K562 (cell line): Measurements from ENCODE around the gene CCT3. TPM values are rescaled to one million over a fixed set of nuclear protein-coding genes. Genes with fewer than 3 reads are reported as not detected.

Experiments
- COPS2 ChIP-seq: fragments of 450-650 bp; conservative IDR thresholded peaks from 2 replicates; pipeline ENCODE4 v1.6.1; 2016; ENCODE audit warnings: mild to moderate bottlenecking, moderate library complexity
- EHMT2 ChIP-seq: fragments of 450-650 bp; IDR thresholded peaks from 2 replicates; pipeline ENCODE4 v1.6.1; 2018; ENCODE audit warnings: antibody characterized with exemption
- FOSL1 ChIP-seq: fragments of 200-800 bp; sonication (Bioruptor generic); conservative IDR thresholded peaks from 2 replicates; pipeline ENCODE4 v1.6.1; 2016; ENCODE audit warnings: missing genetic modification characterization, missing compliant biosample characterization
- GTF2A2 ChIP-seq: IDR thresholded peaks from 2 replicates; pipeline ENCODE4 v1.6.1; 2016; ENCODE audit warnings: mild to moderate bottlenecking, missing genetic modification characterization, missing compliant biosample characterization
- HMBOX1 ChIP-seq: sonication (generic); IDR thresholded peaks from 2 replicates; pipeline ENCODE4 v1.6.1; 2016
- KDM1A ChIP-seq, 2 experiments: fragments of 450-650 bp; IDR thresholded peaks; 2 replicates each; pipeline ENCODE4 v1.6.1; 2016; ENCODE audit warnings: mild to moderate bottlenecking in 2 of 2
- NFXL1 ChIP-seq: fragments of 450-650 bp; formaldehyde crosslinking; IDR thresholded peaks from 2 replicates; pipeline ENCODE4 v1.4.0; 2021; ENCODE audit warnings: mild to moderate bottlenecking
- PHB ChIP-seq: fragments of 250-450 bp; sonication (Bioruptor Pico); IDR thresholded peaks from 2 replicates; pipeline ENCODE4 v1.5.0; 2021
- PHTF2 ChIP-seq: fragments of 250-450 bp; sonication (Bioruptor Pico); IDR thresholded peaks from 2 replicates; pipeline ENCODE4 v1.5.0; 2021; ENCODE audit warnings: mild to moderate bottlenecking
- RHOXF2B ChIP-seq: fragments of 250-450 bp; sonication (Bioruptor Pico); conservative IDR thresholded peaks from 2 replicates; pipeline ENCODE4 v1.5.1; 2021
- SNIP1 ChIP-seq: fragments of 450-650 bp; IDR thresholded peaks from 2 replicates; pipeline ENCODE4 v1.7.1; 2017; ENCODE audit warnings: low read depth, mild to moderate bottlenecking
- SRF ChIP-seq, 2 experiments: fragments of 250-450, 450-650 bp in 1 of 2; sonication (Bioruptor Pico) in 1 of 2; sonication (generic) in 1 of 2; formaldehyde crosslinking; IDR thresholded peaks; 2 replicates each; pipeline versions ENCODE4 v1.5.0 to v1.5.1; 2020 to 2022; ENCODE audit warnings: mild to moderate bottlenecking in 1 of 2, missing genetic modification reagents in 1 of 2
- SUPT5H ChIP-seq: fragments of 450-650 bp; IDR thresholded peaks from 2 replicates; pipeline ENCODE4 v1.6.1; 2016
- TOE1 ChIP-seq, 2 experiments: fragments of 450-650 bp in 1 of 2; sonication (generic) in 1 of 2; formaldehyde crosslinking in 1 of 2; IDR thresholded peaks; 2 replicates each; pipeline versions ENCODE4 v1.7.1 to v1.8.0; 2016 to 2022; ENCODE audit warnings: borderline replicate concordance in 2 of 2, mild to moderate bottlenecking in 2 of 2, antibody characterized with exemption in 1 of 2, inconsistent platforms in 1 of 2, low read depth in 1 of 2, missing genetic modification reagents in 1 of 2, moderate library complexity in 1 of 2
- TRIM28 ChIP-seq: fragments of 450-650 bp; IDR thresholded peaks from 2 replicates; pipeline ENCODE4 v1.6.1; 2017
- UBTF ChIP-seq, 2 experiments: IDR thresholded peaks; 2 replicates each; pipeline ENCODE4 v1.6.1; 2012; ENCODE audit warnings: improper control_type of control experiment in 2 of 2, low read depth in 2 of 2, low read length in 2 of 2, borderline replicate concordance in 1 of 2
- WHSC1 ChIP-seq: IDR thresholded peaks from one replicate; pipeline ENCODE4 v1.6.1; 2012; ENCODE audit warnings: low read length, control low read depth, inconsistent platforms
- ZBTB5 ChIP-seq: fragments of 450-650 bp; IDR thresholded peaks from 2 replicates; pipeline ENCODE4 v1.6.1; 2017; ENCODE audit warnings: antibody characterized with exemption
- ZNF165 ChIP-seq: fragments of 250-450 bp; sonication (Bioruptor Pico); IDR thresholded peaks from 2 replicates; pipeline ENCODE4 v1.4.0; 2020; ENCODE audit warnings: borderline replicate concordance
- ZNF77 ChIP-seq: fragments of 250-450 bp; sonication (Bioruptor Pico); IDR thresholded peaks from 2 replicates; pipeline ENCODE4 v1.5.0; 2020
- polyA plus RNA-seq, 8 experiments: library from polyadenylated mRNA; depleted of rRNA in 4 of 8; stranded (reverse) in 5 of 8; unstranded in 3 of 8; fragments of >200 nt; fragmentation: Nextera tagmentation in 2 of 8; fragmentation: Illumina TruSeq in 1 of 8; extraction: Ambion mirVana in 2 of 8; extraction: Trizol in 1 of 8; gene quantifications; 2 replicates each; pipeline versions ENCODE4 v1.2.1 to v1.2.3, GENCODE V29; 2011 to 2014; ENCODE audit warnings: inconsistent platforms in 1 of 8, missing spikeins in 1 of 8
- total RNA-seq, 7 experiments: library from RNA; depleted of rRNA in 6 of 7; stranded (reverse); fragments of >200 nt in 6 of 7; fragmentation: Illumina TruSeq in 2 of 7; extraction: Trizol in 2 of 7; gene quantifications; 2 replicates each; pipeline versions ENCODE4 v1.2.1 to v1.2.3, GENCODE V29; 2011 to 2021; ENCODE audit warnings: low replicate concordance in 1 of 7
- TF ChIP-seq, protein P1 (sequence below), 2 experiments: IDR thresholded peaks in 1 of 2; conservative IDR thresholded peaks in 1 of 2; 2 replicates each; pipeline ENCODE4 v1.6.1; 2016; ENCODE audit warnings: low read depth in 2 of 2, mild to moderate bottlenecking in 1 of 2, missing compliant biosample characterization in 1 of 2, missing genetic modification characterization in 1 of 2, moderate library complexity in 1 of 2

The CCT3 gene
- total and polyA plus RNA-seq, 9 of the 15 experiments (the other 6 are each of a cell fraction or from before 2014, with no cell fraction given): 475 to 1,167 (median 610) TPM

GRCh38 chr1:156337052-156337887 is 822 bp downstream of the CCT3 start (continued):
- TF ChIP-seq, protein P1, sequence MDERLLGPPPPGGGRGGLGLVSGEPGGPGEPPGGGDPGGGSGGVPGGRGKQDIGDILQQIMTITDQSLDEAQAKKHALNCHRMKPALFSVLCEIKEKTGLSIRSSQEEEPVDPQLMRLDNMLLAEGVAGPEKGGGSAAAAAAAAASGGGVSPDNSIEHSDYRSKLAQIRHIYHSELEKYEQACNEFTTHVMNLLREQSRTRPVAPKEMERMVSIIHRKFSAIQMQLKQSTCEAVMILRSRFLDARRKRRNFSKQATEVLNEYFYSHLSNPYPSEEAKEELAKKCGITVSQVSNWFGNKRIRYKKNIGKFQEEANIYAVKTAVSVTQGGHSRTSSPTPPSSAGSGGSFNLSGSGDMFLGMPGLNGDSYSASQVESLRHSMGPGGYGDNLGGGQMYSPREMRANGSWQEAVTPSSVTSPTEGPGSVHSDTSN (CRISPR knock-in tag; IDR thresholded peaks at IDR 0.05; ENCODE audit: low read depth): no peak
- TF ChIP-seq, protein P1 (tag; conservative IDR thresholded peaks at IDR 0.05; ENCODE audit: low read depth): no peak
- no peak for TF ChIP-seq GTF2A2
- no peak for TF ChIP-seq PHTF2
- no peak for TF ChIP-seq UBTF (IDR thresholded peaks at IDR 0.05; ENCODE audit: borderline replicate concordance in 1 of 2, low read depth in 2 of 2, low read length in 2 of 2)
- no peak for TF ChIP-seq SRF (CRISPR knock-in tag; IDR thresholded peaks at IDR 0.05)
- no peak for TF ChIP-seq COPS2
- TF ChIP-seq RHOXF2B (CRISPR knock-in tag): no peak
- TF ChIP-seq TRIM28: peak; percentile 89
- TF ChIP-seq SNIP1: no peak
- peak; percentile 79 to 84 for TF ChIP-seq KDM1A (IDR thresholded peaks at IDR 0.05)
- TF ChIP-seq SUPT5H: no peak
- no peak for TF ChIP-seq TOE1 (IDR thresholded peaks at IDR 0.05; ENCODE audit: borderline replicate concordance)
- TF ChIP-seq TOE1 (CRISPR knock-in tag; IDR thresholded peaks at IDR 0.05; ENCODE audit: borderline replicate concordance, low read depth): no peak
- no peak for TF ChIP-seq FOSL1 (tag)
- no peak for TF ChIP-seq EHMT2
- no peak for TF ChIP-seq ZNF165 (CRISPR knock-in tag)
- TF ChIP-seq HMBOX1: no peak
- no peak for TF ChIP-seq WHSC1
- TF ChIP-seq NFXL1 (CRISPR knock-in tag): no peak
- TF ChIP-seq ZNF77 (CRISPR knock-in tag): no peak
- peak; percentile 40; the same call in 1 of the 2 replicates for TF ChIP-seq ZBTB5
- TF ChIP-seq PHB (CRISPR knock-in tag): no peak
